CD14-positive monocyte (primary cell): ENCODE measurements around the gene TNFSF13B. TPM values are rescaled to one million over a fixed set of nuclear protein-coding genes. Genes with fewer than 3 reads are reported as not detected.

ENCODE experiments used
- DNase-seq, 3 donors: peaks; one replicate each; pipeline ENCODE4 v3.0.0-alpha.2; 2011 to 2022
- H2AFZ ChIP-seq: 2 replicates; pipeline ENCODE4 v1.6.0; 2012; ENCODE audit warnings: mild to moderate bottlenecking, low read depth, low read length, inconsistent platforms; ENCODE audit not compliant: insufficient read depth, poor library complexity, severe bottlenecking
- H3K27ac ChIP-seq, 2 donors: 1 replicate in 1 of 2; 2 replicates in 1 of 2; pipeline ENCODE4 v1.5.1; 2012 to 2013; ENCODE audit warnings: low read length in 2 of 2, control low read depth in 1 of 2, inconsistent platforms in 1 of 2, low read depth in 1 of 2, mild to moderate bottlenecking in 1 of 2
- H3K27me3 ChIP-seq, 2 donors: one replicate each; pipeline versions ENCODE4 v1.6.0 to v1.6.1; 2011 to 2013; ENCODE audit warnings: low read length in 2 of 2; ENCODE audit not compliant: control insufficient read depth in 2 of 2, insufficient read depth in 2 of 2
- H3K36me3 ChIP-seq, 2 donors: replicated peaks in 1 of 2; 1 replicate in 1 of 2; 2 replicates in 1 of 2; pipeline versions ENCODE4 v1.5.1 to v1.6.1; 2012 to 2013; ENCODE audit warnings: low read length in 2 of 2, control low read depth in 1 of 2, inconsistent platforms in 1 of 2, mild to moderate bottlenecking in 1 of 2; ENCODE audit not compliant: insufficient read depth in 2 of 2, control insufficient read depth in 1 of 2
- H3K4me1 ChIP-seq, 2 donors: 1 replicate in 1 of 2; 2 replicates in 1 of 2; pipeline versions ENCODE4 v1.5.1 to v1.6.1; 2012 to 2013; ENCODE audit warnings: low read length in 2 of 2, control low read depth in 1 of 2, inconsistent platforms in 1 of 2, mild to moderate bottlenecking in 1 of 2, moderate library complexity in 1 of 2; ENCODE audit not compliant: insufficient read depth in 2 of 2, control insufficient read depth in 1 of 2
- H3K4me2 ChIP-seq: replicated peaks from 2 replicates; pipeline ENCODE3; 2012; ENCODE audit warnings: low read length, moderate library complexity, mild to moderate bottlenecking; ENCODE audit not compliant: poor library complexity, severe bottlenecking; ENCODE audit errors: extremely low read depth
- H3K4me3 ChIP-seq, 3 experiments: fragments of 200-600 bp in 1 of 3; sonication (generic) in 1 of 3; replicated peaks in 1 of 3; 1 replicate in 2 of 3; 2 replicates in 1 of 3; pipeline ENCODE4 v1.5.1; 2011 to 2013; ENCODE audit warnings: low read length in 3 of 3, mild to moderate bottlenecking in 3 of 3, control low read depth in 2 of 3, low read depth in 2 of 3, inconsistent platforms in 1 of 3, moderate library complexity in 1 of 3
- H3K79me2 ChIP-seq: 2 replicates; pipeline ENCODE4 v1.6.0; 2012; ENCODE audit warnings: mild to moderate bottlenecking, control low read depth, inconsistent platforms, low read length, moderate library complexity; ENCODE audit not compliant: insufficient read depth
- H3K9ac ChIP-seq: 2 replicates; pipeline ENCODE4 v1.6.0; 2017; ENCODE audit warnings: low read length, mild to moderate bottlenecking; ENCODE audit not compliant: insufficient read depth, poor library complexity, severe bottlenecking
- H3K9me3 ChIP-seq, 2 donors: replicated peaks in 1 of 2; 1 replicate in 1 of 2; 2 replicates in 1 of 2; pipeline versions ENCODE4 v1.5.1 to v1.6.1; 2012 to 2013; ENCODE audit warnings: low read length in 2 of 2, control low read depth in 1 of 2; ENCODE audit not compliant: control insufficient read depth in 1 of 2, insufficient read depth in 1 of 2
- H4K20me1 ChIP-seq: 2 replicates; pipeline ENCODE4 v1.6.0; 2012; ENCODE audit warnings: mild to moderate bottlenecking, low read length, control low read depth, moderate library complexity; ENCODE audit not compliant: insufficient read depth
- H3K27ac Mint-ChIP-seq, 7 donors: one replicate each; pipeline ENCODE4 v1.8.0; 2020; ENCODE audit warnings: mild to moderate bottlenecking in 7 of 7, mixed read lengths in 7 of 7, moderate library complexity in 6 of 7, inconsistent platforms in 2 of 7
- H3K27me3 Mint-ChIP-seq, 3 donors: one replicate each; pipeline ENCODE4 v1.8.0; 2021 to 2022; ENCODE audit warnings: low read depth in 3 of 3, mild to moderate bottlenecking in 3 of 3, mixed read lengths in 3 of 3, moderate library complexity in 3 of 3, inconsistent platforms in 1 of 3
- H3K36me3 Mint-ChIP-seq, 2 donors: one replicate each; pipeline ENCODE4 v1.8.0; 2020; ENCODE audit warnings: mixed read lengths in 2 of 2, inconsistent platforms in 1 of 2, mild to moderate bottlenecking in 1 of 2
- H3K4me1 Mint-ChIP-seq: one replicate; pipeline ENCODE4 v1.8.0; 2020; ENCODE audit warnings: mild to moderate bottlenecking, mixed read lengths
- H3K4me3 Mint-ChIP-seq, 2 donors: one replicate each; pipeline ENCODE4 v1.8.0; 2020; ENCODE audit warnings: mild to moderate bottlenecking in 2 of 2, mixed read lengths in 2 of 2, moderate library complexity in 1 of 2
- H3K9me3 Mint-ChIP-seq, 7 donors: one replicate each; pipeline ENCODE4 v1.8.0; 2020 to 2022; ENCODE audit warnings: mixed read lengths in 7 of 7, mild to moderate bottlenecking in 6 of 7, moderate library complexity in 6 of 7, inconsistent platforms in 2 of 7
- CTCF ChIP-seq: fragments of 200-600 bp; IDR thresholded peaks from one replicate; pipeline ENCODE4 v1.8.0; 2022; ENCODE audit warnings: antibody characterized with exemption, mild to moderate bottlenecking
- WGBS: methylation state at CpG from one replicate; pipeline ENCODE4 v1.1.5; 2013; ENCODE audit warnings: missing lambda C conversion rate; ENCODE audit not compliant: insufficient coverage; 5-methylcytosine and 5-hydroxymethylcytosine counted together
- intact Hi-C, 2 donors: fragments of 100-400 bp; cut with micrococcal nuclease; formaldehyde crosslinking; loops; one replicate each; pipeline versions ENCODE4 v1.15.0 to v1.15.1; 2023
- polyA plus RNA-seq, 3 donors: library from polyadenylated mRNA; depleted of rRNA in 1 of 3; unstranded in 2 of 3; stranded (reverse) in 1 of 3; fragments of 300-500 nt in 2 of 3; fragments of >200 nt in 1 of 3; fragmentation: Illumina TruSeq in 2 of 3; gene quantifications; 1 replicate in 2 of 3; 2 replicates in 1 of 3; pipeline ENCODE4 v1.2.3, GENCODE V29; 2012 to 2021

The TNFSF13B gene
- polyA plus RNA-seq, 3 donors, result 117 to 587 (median 558) TPM

GRCh38 chr13:108346376-108346775, 76.9 kb downstream of the TNFSF13B start:
- H3K4me3 Mint-ChIP-seq, result no peak overlapping the region
- H3K36me3 ChIP-seq, result no peaks in the 10 kb centered on the region
- peaks cover 17 to 27% of the 10 kb centered on the region in 2 donors for H3K4me1 ChIP-seq
- H4K20me1 ChIP-seq, result no peaks in the 10 kb centered on the region
- no peak overlapping the region for H3K27ac ChIP-seq
- no peaks in the 10 kb centered on the region for H3K36me3 Mint-ChIP-seq
- H3K4me1 Mint-ChIP-seq, result peaks cover 26% of the 10 kb centered on the region
- intact Hi-C loops, result no loop called here
- no peak overlapping the region for H3K27ac Mint-ChIP-seq
- no peak overlapping the region for H3K4me2 ChIP-seq
- H3K9me3 Mint-ChIP-seq, result peaks cover 0 to 2% (median 0%) of the 10 kb centered on the region in 7 donors
- no peak for TF ChIP-seq CTCF
- H3K27me3 Mint-ChIP-seq, result peaks cover 0 to 1% (median 0%) of the 10 kb centered on the region in 3 donors
- no peaks in the 10 kb centered on the region for H3K9me3 ChIP-seq
- H3K79me2 ChIP-seq, result no peaks in the 10 kb centered on the region
- H3K27me3 ChIP-seq, result no peaks in the 10 kb centered on the region
- no peak overlapping the region for H3K9ac ChIP-seq
- no peak overlapping the region for H2AFZ ChIP-seq
- WGBS, result 89% methylated on average over 7 of the region's 8 CpGs
- no peak for DNase-seq
- H3K4me3 ChIP-seq, result no peak overlapping the region

GRCh38 chr13:108349269-108349668, 79.8 kb downstream of the TNFSF13B start:
- no peak for TF ChIP-seq CTCF
- Histone ChIP-seq H3K27me3 (no peaks in the 10 kb centered on the region), H3K4me3 (no peak overlapping the region), H3K4me2 (no peak overlapping the region), H3K36me3 (no peaks in the 10 kb centered on the region), H3K4me1 (peaks cover 25 to 26% of the 10 kb centered on the region in 2 donors), H4K20me1 (no peaks in the 10 kb centered on the region), H2AFZ (no peak overlapping the region), H3K27ac (no peak overlapping the region), H3K9ac (no peak overlapping the region), H3K79me2 (no peaks in the 10 kb centered on the region), H3K9me3 (no peaks in the 10 kb centered on the region)
- no peaks in the 10 kb centered on the region for H3K36me3 Mint-ChIP-seq
- H3K4me3 Mint-ChIP-seq, result no peak overlapping the region
- no peak overlapping the region for H3K27ac Mint-ChIP-seq
- DNase-seq, result no peak
- peaks cover 0 to 2% (median 0%) of the 10 kb centered on the region in 7 donors for H3K9me3 Mint-ChIP-seq
- no CpG with 5 or more reads among the region's 1 CpG for WGBS
- intact Hi-C loops, result no loop called here
- peaks cover 25% of the 10 kb centered on the region for H3K4me1 Mint-ChIP-seq
- H3K27me3 Mint-ChIP-seq, result peaks cover 0 to 1% (median 0%) of the 10 kb centered on the region in 3 donors
